ENCODE results near the gene RBM4B.
"Not testable (repeated sequence)": the region's sequence is repeated elsewhere in the genome, so short reads cannot be mapped to it uniquely, and the experiment has no call there.

Gene RBM4B

GRCh38 chr11:66677599-66678375, at the start of gene RBM4B:
RBM4B (minus strand) TSS chr11:66677887; CDS start chr11:66677079, 808 bp downstream.
- DNase-seq: peak; percentile 97

- no peak for DNase-seq
Observed at GRCh38 chr11:66725647-66726046, 48.0 kb upstream of the RBM4B start.

GRCh38 chr11:66725114-66725513, 47.4 kb upstream of the RBM4B start:
- no peak for DNase-seq

- not testable (repeated sequence) for DNase-seq
Observed at GRCh38 chr11:66724167-66724566, 46.5 kb upstream of the RBM4B start.

- no peak for DNase-seq
Observed at GRCh38 chr11:66723693-66724092, 46.0 kb upstream of the RBM4B start.

GRCh38 chr11:66722745-66723651, 45.3 kb upstream of the RBM4B start:
- no peak for DNase-seq

GRCh38 chr11:66721939-66722338, 44.3 kb upstream of the RBM4B start:
- no peak for DNase-seq

GRCh38 chr11:66720899-66721470, 43.3 kb upstream of the RBM4B start:
- DNase-seq: no peak

GRCh38 chr11:66720223-66720898, 42.7 kb upstream of the RBM4B start:
- peak; percentile 38 for DNase-seq

- DNase-seq: no peak
Observed at GRCh38 chr11:66719111-66719872, 41.6 kb upstream of the RBM4B start.

GRCh38 chr11:66718320-66718971, 40.8 kb upstream of the RBM4B start:
- DNase-seq: no peak

GRCh38 chr11:66717925-66718319, 40.2 kb upstream of the RBM4B start:
- DNase-seq: no peak

GRCh38 chr11:66716996-66717395, 39.3 kb upstream of the RBM4B start:
- peak; percentile 8 for DNase-seq

- DNase-seq: no peak
Observed at GRCh38 chr11:66715346-66716085, 37.8 kb upstream of the RBM4B start.

GRCh38 chr11:66713746-66714480, 36.2 kb upstream of the RBM4B start:
- DNase-seq: no peak

- no peak for DNase-seq
Observed at GRCh38 chr11:66710384-66710930, 32.8 kb upstream of the RBM4B start.

GRCh38 chr11:66708701-66709100, 31.0 kb upstream of the RBM4B start:
- no peak for DNase-seq

GRCh38 chr11:66708094-66708493, 30.4 kb upstream of the RBM4B start:
- no peak for DNase-seq

- DNase-seq: no peak
Observed at GRCh38 chr11:66707486-66707885, 29.8 kb upstream of the RBM4B start.

GRCh38 chr11:66706989-66707388, 29.3 kb upstream of the RBM4B start:
- no peak for DNase-seq

Data from suppressor macrophage treated with lipopolysaccharide for 4 hours (primary cell).